NCI-H446 (cell line): ENCODE measurements around the gene RNU7-1.

Source experiments
- DNase-seq, 2 experiments: peaks; one replicate each; lab custom pipeline; 2025; lab: John Stamatoyannopoulos, UW

The RNU7-1 gene

GRCh38 chr12:6917491-6918231, 26.0 kb upstream of the RNU7-1 start:
- DNase-seq = no peak

DNA sequence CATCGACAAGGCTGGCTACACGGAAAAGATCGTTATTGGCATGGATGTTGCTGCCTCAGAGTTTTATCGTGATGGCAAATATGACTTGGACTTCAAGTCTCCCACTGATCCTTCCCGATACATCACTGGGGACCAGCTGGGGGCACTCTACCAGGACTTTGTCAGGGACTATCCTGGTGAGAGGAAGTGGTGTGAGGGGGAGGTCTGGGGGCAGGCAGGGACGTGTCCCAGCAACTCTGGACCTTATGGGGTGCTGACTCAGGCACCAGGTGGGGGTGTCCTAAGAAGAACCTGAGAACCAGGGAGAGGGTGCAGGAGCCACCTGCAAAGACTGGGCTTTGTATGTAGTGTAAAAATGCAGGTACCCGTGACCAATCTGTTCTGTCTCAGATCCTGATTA, 24.0 kb upstream of the RNU7-1 start:
- no peak for DNase-seq

- no peak for DNase-seq
Observed at GRCh38 chr12:6921539-6921938, 22.1 kb upstream of the RNU7-1 start.

GRCh38 chr12:6921996-6922946, 21.3 kb upstream of the RNU7-1 start:
- DNase-seq = no peak

- no peak for DNase-seq
Observed at GRCh38 chr12:6923003-6923732, 20.4 kb upstream of the RNU7-1 start.

DNA sequence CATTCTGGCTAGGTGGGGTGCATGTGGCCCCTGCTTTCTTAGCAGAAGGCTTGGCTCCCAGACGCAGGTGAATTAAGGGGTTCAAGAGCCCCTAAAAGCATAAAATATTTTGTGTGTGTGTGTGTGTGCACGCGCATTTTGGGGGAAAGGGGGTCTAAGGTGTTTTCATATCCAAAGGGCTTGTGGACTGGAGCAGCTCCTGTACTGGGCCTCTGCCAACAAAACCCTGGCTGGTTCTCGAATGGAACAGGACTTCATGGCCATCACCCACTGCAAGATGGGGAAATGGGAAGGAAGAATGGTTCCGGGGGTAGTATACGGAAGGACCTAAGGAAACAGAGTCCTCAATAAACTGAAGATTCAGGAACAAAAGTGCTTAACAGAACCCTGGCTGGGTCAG, 19.8 kb upstream of the RNU7-1 start:
- no peak for DNase-seq

- DNase-seq = peak; percentile 70 to 77
Observed at GRCh38 chr12:6925239-6925539, 18.4 kb upstream of the RNU7-1 start.

DNA sequence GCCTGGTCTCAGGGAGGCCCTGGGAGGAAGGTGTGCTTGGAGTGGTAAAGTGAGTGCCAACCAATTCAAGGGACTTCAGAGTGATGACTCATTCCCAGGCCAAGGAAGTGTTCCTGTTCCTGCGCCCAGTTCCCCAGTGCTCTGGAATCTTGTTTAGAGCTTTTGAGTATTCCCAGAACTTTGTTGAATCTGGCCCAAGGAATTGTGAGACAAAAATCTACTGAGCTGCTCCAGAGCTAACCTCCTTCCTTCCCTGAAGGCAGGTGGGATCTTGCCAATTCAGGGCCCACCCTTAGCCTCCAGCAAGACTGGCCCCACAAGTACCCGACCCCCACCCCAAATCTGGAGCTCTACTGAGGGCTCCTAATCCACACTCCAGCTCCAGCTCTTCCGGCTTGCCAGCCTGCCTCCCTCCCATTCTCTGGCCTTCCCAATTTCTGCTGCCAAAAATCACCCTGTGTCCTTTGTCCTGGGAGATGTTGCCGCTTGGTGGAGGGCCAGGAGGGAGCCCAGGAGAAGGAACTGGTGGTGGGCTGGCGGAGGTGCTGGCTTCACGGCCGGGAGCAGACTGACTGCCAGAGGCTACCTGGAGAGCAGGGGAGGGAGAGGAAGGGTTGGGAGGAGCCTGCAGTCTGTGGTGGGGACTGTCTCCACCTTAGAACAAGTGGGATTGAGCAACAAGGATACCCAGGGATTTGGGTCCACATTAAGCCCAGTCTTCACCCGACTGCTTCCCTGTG, 17.9 kb upstream of the RNU7-1 start:
- DNase-seq = peak; percentile 80 to 87

- peak; percentile 25 to 66 for DNase-seq
Observed at GRCh38 chr12:6927379-6928021, 16.1 kb upstream of the RNU7-1 start, which contains the start of gene ATN1. Gene ATN1 (plus strand): TSS chr12:6927959. CDS start chr12:6934002, 6,043 bp downstream.

GRCh38 chr12:6928022-6928702, 15.5 kb upstream of the RNU7-1 start:
- DNase-seq = no peak

DNA sequence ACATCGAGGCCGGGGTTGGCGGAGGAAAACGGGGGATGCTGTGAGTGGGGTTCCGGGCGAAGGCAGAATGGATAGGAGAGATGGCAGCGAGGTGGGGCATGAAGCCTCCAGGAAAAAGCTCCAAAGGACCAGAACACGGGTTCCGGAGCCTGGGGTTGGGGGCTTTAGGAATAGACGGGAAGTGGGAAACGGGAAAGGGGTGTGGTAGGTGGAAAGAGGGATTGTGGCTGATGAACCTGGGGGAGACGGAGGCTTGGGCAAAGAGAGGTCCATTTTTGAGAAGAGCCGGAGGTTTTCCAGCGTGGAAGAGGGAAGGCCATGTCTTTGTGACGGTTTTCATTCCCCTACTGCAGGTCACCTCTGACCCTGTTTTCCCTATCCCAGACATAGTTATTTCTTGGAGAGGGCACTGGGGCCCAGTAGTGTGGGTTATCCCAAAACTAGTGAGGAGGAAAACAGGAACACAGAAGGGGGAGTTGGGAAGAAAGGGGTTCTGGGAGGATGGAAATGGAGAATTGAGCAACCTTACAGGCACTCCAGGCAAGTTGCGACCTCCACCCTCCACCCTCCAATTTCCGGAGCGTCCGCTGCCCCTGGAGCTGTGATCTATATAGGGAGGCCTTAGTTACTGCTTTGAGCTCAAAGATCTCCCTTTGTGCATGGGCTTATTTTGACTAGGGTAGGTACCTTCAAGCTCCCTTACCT, 14.8 kb upstream of the RNU7-1 start:
- no peak for DNase-seq

- DNase-seq = no peak
Observed at GRCh38 chr12:6929466-6930452, 13.9 kb upstream of the RNU7-1 start.

DNA sequence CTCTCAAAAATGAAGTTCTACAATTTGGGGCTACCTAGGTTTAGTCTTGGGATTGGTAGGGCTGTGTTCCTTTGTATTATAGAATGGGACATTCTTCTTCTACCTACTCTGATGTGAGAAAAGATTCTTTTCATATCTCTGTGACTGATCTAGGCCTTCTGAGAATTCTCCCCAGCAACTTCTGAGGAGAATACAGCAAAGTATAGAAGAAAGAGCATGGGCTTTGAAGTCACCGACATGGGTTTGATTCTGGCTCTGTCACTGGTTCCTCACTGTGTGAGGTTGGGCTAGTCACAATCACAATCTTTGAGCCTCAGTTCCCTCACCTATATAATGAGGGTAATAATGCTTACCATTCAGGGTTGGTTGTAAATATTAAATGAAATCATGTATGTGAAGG, 10.8 kb upstream of the RNU7-1 start:
- DNase-seq = no peak

GRCh38 chr12:6934110-6934509, 9.5 kb upstream of the RNU7-1 start:
- DNase-seq = no peak

DNA sequence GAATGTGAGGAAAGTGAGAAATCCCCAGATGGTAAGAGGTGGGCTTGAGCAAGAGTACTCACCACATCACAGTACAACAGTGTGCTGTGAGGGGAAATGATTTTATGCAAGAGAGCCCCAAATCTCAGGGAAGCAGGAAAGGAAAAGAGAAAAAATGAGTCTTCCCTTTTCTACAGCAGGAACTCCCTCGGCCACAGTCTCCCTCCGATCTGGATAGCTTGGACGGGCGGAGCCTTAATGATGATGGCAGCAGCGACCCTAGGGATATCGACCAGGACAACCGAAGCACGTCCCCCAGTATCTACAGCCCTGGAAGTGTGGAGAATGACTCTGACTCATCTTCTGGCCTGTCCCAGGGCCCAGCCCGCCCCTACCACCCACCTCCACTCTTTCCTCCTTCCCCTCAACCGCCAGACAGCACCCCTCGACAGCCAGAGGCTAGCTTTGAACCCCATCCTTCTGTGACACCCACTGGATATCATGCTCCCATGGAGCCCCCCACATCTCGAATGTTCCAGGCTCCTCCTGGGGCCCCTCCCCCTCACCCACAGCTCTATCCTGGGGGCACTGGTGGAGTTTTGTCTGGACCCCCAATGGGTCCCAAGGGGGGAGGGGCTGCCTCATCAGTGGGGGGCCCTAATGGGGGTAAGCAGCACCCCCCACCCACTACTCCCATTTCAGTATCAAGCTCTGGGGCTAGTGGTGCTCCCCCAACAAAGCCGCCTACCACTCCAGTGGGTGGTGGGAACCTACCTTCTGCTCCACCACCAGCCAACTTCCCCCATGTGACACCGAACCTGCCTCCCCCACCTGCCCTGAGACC, 8.0 kb upstream of the RNU7-1 start:
- DNase-seq = no peak

DNA sequence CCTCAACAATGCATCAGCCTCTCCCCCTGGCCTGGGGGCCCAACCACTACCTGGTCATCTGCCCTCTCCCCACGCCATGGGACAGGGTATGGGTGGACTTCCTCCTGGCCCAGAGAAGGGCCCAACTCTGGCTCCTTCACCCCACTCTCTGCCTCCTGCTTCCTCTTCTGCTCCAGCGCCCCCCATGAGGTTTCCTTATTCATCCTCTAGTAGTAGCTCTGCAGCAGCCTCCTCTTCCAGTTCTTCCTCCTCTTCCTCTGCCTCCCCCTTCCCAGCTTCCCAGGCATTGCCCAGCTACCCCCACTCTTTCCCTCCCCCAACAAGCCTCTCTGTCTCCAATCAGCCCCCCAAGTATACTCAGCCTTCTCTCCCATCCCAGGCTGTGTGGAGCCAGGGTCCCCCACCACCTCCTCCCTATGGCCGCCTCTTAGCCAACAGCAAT, 7.4 kb upstream of the RNU7-1 start:
- DNase-seq = no peak

- no peak for DNase-seq
Observed at GRCh38 chr12:6936636-6937480, 6.8 kb upstream of the RNU7-1 start.
